Measurements from ENCODE around the gene SSBP3. TPM values are rescaled to one million over a fixed set of nuclear protein-coding genes. Genes with fewer than 3 reads are reported as not detected.

SSBP3 gene
- total RNA-seq, 1 experiment from 2014 or later: 42.1 TPM

DNA sequence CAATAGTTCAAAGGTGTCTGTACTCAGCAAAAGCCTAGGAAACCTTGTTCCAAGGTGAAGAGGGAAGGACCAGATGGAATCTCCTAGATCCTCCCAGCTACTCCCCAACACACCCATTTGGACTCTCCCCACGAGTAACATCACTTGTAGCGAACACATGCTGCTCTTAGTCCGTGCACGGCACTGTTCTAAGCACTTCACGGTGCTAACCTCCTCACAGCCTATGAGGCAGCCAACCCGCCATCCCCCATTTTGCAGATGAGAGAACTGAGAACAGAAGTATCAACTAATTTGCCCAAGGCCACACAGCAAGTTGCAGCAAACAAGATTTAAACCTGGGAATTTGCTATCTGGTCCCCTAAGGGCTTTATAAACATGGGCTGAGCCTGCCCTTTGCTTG is 182.0 kb downstream of the SSBP3 start:
- Mint-ChIP-seq H3K9me3 (ENCODE audit: unreplicated experiment) (no peaks in the 10 kb centered on the region), H3K27ac (ENCODE audit: unreplicated experiment) (no peak overlapping the region), H3K36me3 (ENCODE audit: insufficient read depth, unreplicated experiment) (peaks cover 43% of the 10 kb centered on the region), H3K4me3 (ENCODE audit: unreplicated experiment) (no peak overlapping the region), H3K4me1 (ENCODE audit: low read depth, unreplicated experiment) (peaks cover under 1% of the 10 kb centered on the region), H3K27me3 (ENCODE audit: insufficient read depth, unreplicated experiment) (no peaks in the 10 kb centered on the region)
- TF ChIP-seq CTCF (IDR thresholded peaks at IDR 0.05; ENCODE audit: insufficient read depth in 1 of 2, low read depth in 1 of 2, low read length in 1 of 2, severe bottlenecking in 1 of 2, unreplicated experiment in 1 of 2): no peak
- ChIA-PET CTCF (no interaction called here), POLR2A (no interaction called here)
- Histone ChIP-seq H3K27me3 (replicated peaks; ENCODE audit: control insufficient read depth, insufficient read depth, low read length) (no peaks in the 10 kb centered on the region), H3K4me3 (ENCODE audit: low read depth, low read length) (no peak overlapping the region), H3K4me1 (peaks cover 4% of the 10 kb centered on the region; the same call in 1 of the 2 replicates), H3K36me3 (ENCODE audit: control insufficient read depth, insufficient read depth, low read length) (no peaks in the 10 kb centered on the region; the same call in 1 of the 2 replicates), H3K9me3 (no peaks in the 10 kb centered on the region)
- intact Hi-C loops (cut with micrococcal nuclease; ENCODE audit: unreplicated experiment): no loop called here
- BruUV-seq (replicated peaks): no TSS peak
- no peak for DNase-seq

DNA sequence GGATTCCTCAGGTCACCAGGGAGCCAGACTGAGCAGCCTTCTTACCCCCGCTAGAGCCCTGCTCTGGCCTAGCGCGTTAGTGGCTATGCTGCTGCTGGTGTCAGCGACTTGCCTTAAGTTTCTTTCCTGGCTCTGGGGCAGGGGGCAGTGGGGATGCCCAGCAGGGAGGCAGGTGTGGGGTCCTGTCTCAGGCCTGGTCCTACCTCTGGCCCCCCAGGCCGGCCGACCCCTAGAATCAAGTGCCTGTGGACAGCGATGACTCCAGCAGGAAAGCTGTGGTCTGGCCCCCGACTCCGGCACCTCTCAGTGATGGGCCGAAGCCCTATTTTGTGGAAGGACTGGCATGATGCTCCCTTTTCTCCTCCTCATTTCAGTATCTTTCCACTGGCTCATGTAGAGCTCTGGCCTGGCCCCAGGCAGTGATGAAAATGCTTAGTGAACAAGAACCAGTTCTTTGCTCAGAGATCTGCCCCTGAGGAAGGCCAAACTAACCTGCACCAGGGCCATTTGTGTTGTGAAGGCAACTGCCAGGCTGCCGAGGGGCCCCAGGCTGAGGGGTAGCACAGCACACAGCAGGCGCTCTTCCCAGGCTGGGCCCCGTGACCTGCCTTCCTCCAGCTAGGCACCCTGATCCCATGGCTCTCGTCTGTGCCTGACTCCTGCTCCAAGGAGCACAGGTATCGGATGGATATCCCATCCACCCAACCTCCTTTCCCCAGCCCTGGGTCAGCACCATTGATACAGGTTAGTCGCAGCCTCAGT is 182.6 kb downstream of the SSBP3 start:
- BruUV-seq (replicated peaks): no TSS peak
- Histone ChIP-seq H3K9me3 (no peaks in the 10 kb centered on the region), H3K4me1 (no peaks in the 10 kb centered on the region), H3K27me3 (replicated peaks; ENCODE audit: control insufficient read depth, insufficient read depth, low read length) (no peaks in the 10 kb centered on the region), H3K4me3 (ENCODE audit: low read depth, low read length) (no peak overlapping the region), H3K36me3 (ENCODE audit: control insufficient read depth, insufficient read depth, low read length) (no peaks in the 10 kb centered on the region; the same call in 1 of the 2 replicates)
- intact Hi-C loops (cut with micrococcal nuclease; ENCODE audit: unreplicated experiment): no loop called here
- no peak overlapping the region for H3K27ac Mint-ChIP-seq (ENCODE audit: unreplicated experiment)
- H3K4me3 Mint-ChIP-seq (ENCODE audit: unreplicated experiment): no peak overlapping the region
- no peaks in the 10 kb centered on the region for H3K4me1 Mint-ChIP-seq (ENCODE audit: low read depth, unreplicated experiment)
- H3K9me3 Mint-ChIP-seq (ENCODE audit: unreplicated experiment): no peaks in the 10 kb centered on the region
- ChIA-PET POLR2A (no interaction called here), CTCF (no interaction called here)
- peaks cover 39% of the 10 kb centered on the region for H3K36me3 Mint-ChIP-seq (ENCODE audit: insufficient read depth, unreplicated experiment)
- no peak for DNase-seq
- no peak for TF ChIP-seq CTCF (IDR thresholded peaks at IDR 0.05; ENCODE audit: insufficient read depth in 1 of 2, low read depth in 1 of 2, low read length in 1 of 2, severe bottlenecking in 1 of 2, unreplicated experiment in 1 of 2)
- no peaks in the 10 kb centered on the region for H3K27me3 Mint-ChIP-seq (ENCODE audit: insufficient read depth, unreplicated experiment)

- BruUV-seq (replicated peaks): no TSS peak
- Histone ChIP-seq H3K36me3 (ENCODE audit: control insufficient read depth, insufficient read depth, low read length) (no peaks in the 10 kb centered on the region; the same call in 1 of the 2 replicates), H3K9me3 (no peaks in the 10 kb centered on the region), H3K4me3 (ENCODE audit: low read depth, low read length) (no peak overlapping the region), H3K27me3 (replicated peaks; ENCODE audit: control insufficient read depth, insufficient read depth, low read length) (no peaks in the 10 kb centered on the region), H3K4me1 (no peaks in the 10 kb centered on the region)
- DNase-seq: no peak
- H3K4me3 Mint-ChIP-seq (ENCODE audit: unreplicated experiment): no peak overlapping the region
- peaks cover 43% of the 10 kb centered on the region for H3K36me3 Mint-ChIP-seq (ENCODE audit: insufficient read depth, unreplicated experiment)
- ChIA-PET CTCF (no interaction called here), POLR2A (no interaction called here)
- no peak for TF ChIP-seq CTCF (IDR thresholded peaks at IDR 0.05; ENCODE audit: insufficient read depth in 1 of 2, low read depth in 1 of 2, low read length in 1 of 2, severe bottlenecking in 1 of 2, unreplicated experiment in 1 of 2)
- intact Hi-C loops (cut with micrococcal nuclease; ENCODE audit: unreplicated experiment): no loop called here
- H3K4me1 Mint-ChIP-seq (ENCODE audit: low read depth, unreplicated experiment): no peaks in the 10 kb centered on the region
- no peak overlapping the region for H3K27ac Mint-ChIP-seq (ENCODE audit: unreplicated experiment)
- no peaks in the 10 kb centered on the region for H3K9me3 Mint-ChIP-seq (ENCODE audit: unreplicated experiment)
- H3K27me3 Mint-ChIP-seq (ENCODE audit: insufficient read depth, unreplicated experiment): no peaks in the 10 kb centered on the region
These were observed 183.5 kb downstream of the SSBP3 start for GRCh38 chr1:54222711-54223110.
